Measurements from ENCODE around the gene CAMK1D. TPM values are rescaled to one million over a fixed set of nuclear protein-coding genes. Genes with fewer than 3 reads are reported as not detected.

CAMK1D gene
- total and polyA plus RNA-seq, 3 donors from 2014 or later: 10.0 to 14.5 (median 14.0) TPM

- intact Hi-C loops (cut with DNase I; ENCODE audit: low total_unique reads): no loop called here
- H3K4me3 ChIP-seq: no peak overlapping the region
- H3K9me3 ChIP-seq: no peaks in the 10 kb centered on the region
- 92 to 94% methylated on average over 24 of the region's 24 CpGs for WGBS, 2 donors
- TF ChIP-seq POLR2A (IDR thresholded peaks at IDR 0.05) (no peak), CTCF (IDR thresholded peaks at IDR 0.05) (no peak)
- H3K27me3 ChIP-seq: no peaks in the 10 kb centered on the region
- H3K4me1 ChIP-seq: no peaks in the 10 kb centered on the region
- DNase-seq: no peak
- peak overlapping the region in 1 of 2 donors; percentile 19 for H3K27ac ChIP-seq
- H3K36me3 ChIP-seq (ENCODE audit: low read depth, missing control alignments): no peaks in the 10 kb centered on the region
Measured at GRCh38 chr10:12405342-12406320, 56.3 kb downstream of the CAMK1D start.

DNA sequence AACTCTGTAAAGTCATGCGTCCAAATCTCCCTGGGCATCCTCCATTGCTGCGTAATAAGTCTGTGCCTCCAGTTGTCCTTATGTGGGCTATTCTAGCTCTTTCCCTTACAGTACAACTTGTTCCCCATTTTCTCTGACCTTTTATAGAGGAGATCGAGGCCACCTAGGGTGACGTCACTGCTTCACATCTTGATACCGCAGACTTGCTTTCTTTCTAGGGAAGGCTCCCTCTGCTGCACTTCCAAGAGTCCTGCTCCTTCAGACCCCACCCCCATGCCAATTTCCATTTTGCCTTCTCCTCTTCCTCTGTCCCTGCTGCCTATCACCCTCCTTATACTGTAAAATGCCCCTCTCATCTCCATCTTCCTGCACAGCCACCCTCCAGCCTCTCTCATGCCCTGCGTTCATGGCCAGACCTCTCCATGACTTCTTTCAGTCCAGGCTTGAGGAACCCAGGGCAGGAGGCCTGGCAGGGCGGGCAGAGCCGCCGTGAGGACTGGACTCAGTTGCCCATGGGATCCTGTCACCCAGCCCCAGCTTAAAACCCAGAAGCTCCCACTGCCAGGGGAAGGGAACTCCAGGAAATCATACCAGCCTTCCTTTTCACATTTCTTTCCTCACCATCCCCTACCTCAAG, 57.5 kb downstream of the CAMK1D start:
- TF ChIP-seq CTCF (IDR thresholded peaks at IDR 0.05) (no peak), POLR2A (IDR thresholded peaks at IDR 0.05) (no peak)
- intact Hi-C loops (cut with DNase I; ENCODE audit: low total_unique reads): no loop called here
- DNase-seq: peak; percentile 47
- no peaks in the 10 kb centered on the region for H3K27me3 ChIP-seq
- no peaks in the 10 kb centered on the region for H3K9me3 ChIP-seq
- H3K27ac ChIP-seq: peak overlapping the region in 1 of 2 donors; percentile 31
- 72 to 76% methylated on average over 9 of the region's 9 CpGs for WGBS, 2 donors
- H3K36me3 ChIP-seq (ENCODE audit: low read depth, missing control alignments): no peaks in the 10 kb centered on the region
- no peaks in the 10 kb centered on the region for H3K4me1 ChIP-seq
- H3K4me3 ChIP-seq: no peak overlapping the region

DNA sequence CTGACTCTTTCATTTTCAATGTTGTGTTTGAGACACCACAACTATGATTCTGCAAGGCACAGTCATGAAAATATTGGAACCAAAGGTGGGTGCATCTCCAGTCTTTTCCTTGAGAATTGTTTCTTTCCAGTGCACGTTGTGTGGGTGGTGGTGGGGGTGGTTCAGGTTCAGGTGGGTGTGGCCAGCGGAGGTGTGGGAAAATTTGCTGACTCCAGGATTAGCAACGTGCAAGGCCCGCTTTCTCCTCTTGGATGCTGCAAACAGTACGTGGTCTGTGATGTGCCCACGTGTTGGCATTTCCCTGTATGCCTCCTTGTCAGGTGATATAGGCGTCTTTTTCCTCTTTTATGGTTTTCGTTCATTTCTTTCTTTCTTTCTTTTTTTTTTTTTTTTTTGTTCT, 59.1 kb downstream of the CAMK1D start:
- TF ChIP-seq CTCF (IDR thresholded peaks at IDR 0.05): no peak
- intact Hi-C loops (cut with DNase I; ENCODE audit: low total_unique reads): no loop called here
- DNase-seq: no peak
- H3K4me1 ChIP-seq: no peaks in the 10 kb centered on the region
- H3K36me3 ChIP-seq (ENCODE audit: low read depth, missing control alignments): no peaks in the 10 kb centered on the region
- no peaks in the 10 kb centered on the region for H3K9me3 ChIP-seq
- H3K4me3 ChIP-seq: no peak overlapping the region
- 96 to 97% methylated on average over 8 of the region's 8 CpGs for WGBS, 2 donors
- H3K27me3 ChIP-seq: no peaks in the 10 kb centered on the region
- no peak overlapping the region for H3K27ac ChIP-seq

DNA sequence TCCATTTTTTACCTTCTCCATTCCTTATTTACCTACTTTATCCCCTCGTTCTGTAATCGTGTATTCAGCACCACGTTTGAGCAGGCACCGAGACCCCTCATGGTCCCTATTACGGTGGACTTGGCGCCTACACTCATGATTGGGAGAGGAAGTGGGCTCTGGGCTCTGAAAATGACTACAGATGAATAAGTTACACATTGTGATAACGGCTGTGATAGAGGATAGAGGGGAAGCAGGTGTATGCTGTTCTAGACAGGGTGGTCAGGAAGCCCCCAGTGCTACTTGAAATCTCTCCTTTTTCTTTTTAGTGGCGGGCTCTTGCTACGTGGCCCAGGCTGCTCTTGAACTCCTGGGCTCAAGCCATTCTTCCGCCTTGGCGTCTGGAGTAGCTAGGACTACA, 59.8 kb downstream of the CAMK1D start:
- Histone ChIP-seq H3K27me3 (no peaks in the 10 kb centered on the region), H3K4me3 (no peak overlapping the region), H3K4me1 (no peaks in the 10 kb centered on the region), H3K36me3 (ENCODE audit: low read depth, missing control alignments) (no peaks in the 10 kb centered on the region), H3K27ac (no peak overlapping the region), H3K9me3 (no peaks in the 10 kb centered on the region)
- TF ChIP-seq POLR2A (IDR thresholded peaks at IDR 0.05): no peak
- TF ChIP-seq CTCF (IDR thresholded peaks at IDR 0.05): no peak
- intact Hi-C loops (cut with DNase I; ENCODE audit: low total_unique reads): no loop called here
- WGBS, 2 donors: 92 to 95% methylated on average over 11 of the region's 11 CpGs
- DNase-seq: no peak

Data from testis (tissue), 3 donors.